Measurements from ENCODE around the gene RGS3.

RGS3 gene

DNA sequence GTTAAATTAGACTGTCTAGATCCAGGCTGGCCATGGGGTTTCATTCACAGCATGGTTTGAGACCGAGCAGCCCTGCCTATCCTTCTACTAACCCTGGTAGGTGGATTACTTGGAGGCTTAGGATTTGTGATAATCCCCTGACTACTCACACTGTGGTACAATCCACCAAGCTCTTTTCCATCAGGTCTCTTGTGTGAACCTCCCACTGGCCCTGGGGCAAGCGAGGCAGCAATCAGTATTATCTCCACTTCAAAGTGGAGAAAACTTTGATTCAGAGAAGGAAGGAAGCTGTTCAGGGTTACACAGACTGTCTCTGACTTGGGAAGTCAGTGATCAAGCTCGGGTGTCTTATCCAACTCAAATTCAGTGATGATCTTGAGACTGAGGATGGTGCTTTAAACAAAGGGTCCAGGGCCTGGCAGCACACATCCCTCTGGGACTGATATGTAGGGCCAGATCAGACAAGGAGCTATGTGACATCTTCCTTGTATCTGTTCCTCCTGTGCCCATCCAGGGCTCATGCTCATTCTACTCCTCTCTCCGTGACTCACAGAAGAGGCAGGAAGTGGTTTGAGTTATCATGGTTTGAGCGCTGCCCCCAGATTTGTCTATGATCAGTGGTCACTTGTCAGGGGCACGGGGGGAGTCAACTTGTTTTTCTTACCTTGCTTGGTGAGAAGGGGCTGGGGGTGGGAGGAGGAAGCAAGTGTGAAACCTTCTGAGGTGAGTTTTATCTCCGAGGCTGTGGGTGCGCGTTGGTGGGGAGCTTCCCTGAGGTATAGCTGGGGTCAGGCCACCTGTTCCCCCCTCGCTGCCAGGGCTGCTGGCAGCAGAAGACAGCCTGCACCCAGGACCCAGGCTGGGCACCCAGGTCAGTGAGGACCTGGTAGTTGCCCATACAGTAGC lies 48.6 kb downstream of the RGS3 start:
- TF ChIP-seq, protein P1, sequence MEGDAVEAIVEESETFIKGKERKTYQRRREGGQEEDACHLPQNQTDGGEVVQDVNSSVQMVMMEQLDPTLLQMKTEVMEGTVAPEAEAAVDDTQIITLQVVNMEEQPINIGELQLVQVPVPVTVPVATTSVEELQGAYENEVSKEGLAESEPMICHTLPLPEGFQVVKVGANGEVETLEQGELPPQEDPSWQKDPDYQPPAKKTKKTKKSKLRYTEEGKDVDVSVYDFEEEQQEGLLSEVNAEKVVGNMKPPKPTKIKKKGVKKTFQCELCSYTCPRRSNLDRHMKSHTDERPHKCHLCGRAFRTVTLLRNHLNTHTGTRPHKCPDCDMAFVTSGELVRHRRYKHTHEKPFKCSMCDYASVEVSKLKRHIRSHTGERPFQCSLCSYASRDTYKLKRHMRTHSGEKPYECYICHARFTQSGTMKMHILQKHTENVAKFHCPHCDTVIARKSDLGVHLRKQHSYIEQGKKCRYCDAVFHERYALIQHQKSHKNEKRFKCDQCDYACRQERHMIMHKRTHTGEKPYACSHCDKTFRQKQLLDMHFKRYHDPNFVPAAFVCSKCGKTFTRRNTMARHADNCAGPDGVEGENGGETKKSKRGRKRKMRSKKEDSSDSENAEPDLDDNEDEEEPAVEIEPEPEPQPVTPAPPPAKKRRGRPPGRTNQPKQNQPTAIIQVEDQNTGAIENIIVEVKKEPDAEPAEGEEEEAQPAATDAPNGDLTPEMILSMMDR (conservative IDR thresholded peaks at IDR 0.05): no peak
- no peak overlapping the region for H3K27ac ChIP-seq

- no peak overlapping the region for H3K27ac ChIP-seq
- TF ChIP-seq, protein P1 (conservative IDR thresholded peaks at IDR 0.05): no peak
These were observed 49.6 kb downstream of the RGS3 start for GRCh38 chr9:113513111-113513510.

- TF ChIP-seq, protein P1 (conservative IDR thresholded peaks at IDR 0.05): no peak
- H3K27ac ChIP-seq: no peak overlapping the region
These were observed 50.0 kb downstream of the RGS3 start for GRCh38 chr9:113513536-113513935.

DNA sequence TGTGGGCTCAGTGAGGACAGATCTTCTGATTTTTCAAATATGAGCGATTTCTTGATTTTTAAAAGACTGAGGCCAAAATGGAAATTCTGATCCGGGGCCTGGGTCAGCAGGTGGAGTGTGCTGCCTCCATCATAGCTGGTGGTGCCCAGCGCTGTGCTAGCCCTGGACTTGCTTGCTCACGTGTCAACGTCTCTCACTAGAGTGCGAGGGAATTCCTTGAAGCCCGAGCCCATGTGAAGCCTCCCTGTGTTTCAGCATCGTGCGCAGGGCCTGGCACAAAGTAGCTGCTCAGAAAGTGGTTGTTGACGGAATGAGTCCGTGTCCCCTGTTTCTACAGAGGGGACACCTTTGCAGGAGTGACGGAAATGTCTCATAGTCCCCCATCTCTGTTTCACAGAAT lies 50.5 kb downstream of the RGS3 start:
- TF ChIP-seq, protein P1 (conservative IDR thresholded peaks at IDR 0.05): no peak
- H3K27ac ChIP-seq: 0 out of 2 replicates have a peak overlapping the region, but pooled peaks have one; percentile 62

- TF ChIP-seq, protein P1 (conservative IDR thresholded peaks at IDR 0.05): no peak
- H3K27ac ChIP-seq: peak overlapping the region; percentile 62
These were observed 51.2 kb downstream of the RGS3 start for GRCh38 chr9:113514748-113515147.

- TF ChIP-seq, protein P1 (conservative IDR thresholded peaks at IDR 0.05): no peak
- peak overlapping the region; percentile 62 for H3K27ac ChIP-seq
These were observed 52.3 kb downstream of the RGS3 start for GRCh38 chr9:113515862-113516261.

DNA sequence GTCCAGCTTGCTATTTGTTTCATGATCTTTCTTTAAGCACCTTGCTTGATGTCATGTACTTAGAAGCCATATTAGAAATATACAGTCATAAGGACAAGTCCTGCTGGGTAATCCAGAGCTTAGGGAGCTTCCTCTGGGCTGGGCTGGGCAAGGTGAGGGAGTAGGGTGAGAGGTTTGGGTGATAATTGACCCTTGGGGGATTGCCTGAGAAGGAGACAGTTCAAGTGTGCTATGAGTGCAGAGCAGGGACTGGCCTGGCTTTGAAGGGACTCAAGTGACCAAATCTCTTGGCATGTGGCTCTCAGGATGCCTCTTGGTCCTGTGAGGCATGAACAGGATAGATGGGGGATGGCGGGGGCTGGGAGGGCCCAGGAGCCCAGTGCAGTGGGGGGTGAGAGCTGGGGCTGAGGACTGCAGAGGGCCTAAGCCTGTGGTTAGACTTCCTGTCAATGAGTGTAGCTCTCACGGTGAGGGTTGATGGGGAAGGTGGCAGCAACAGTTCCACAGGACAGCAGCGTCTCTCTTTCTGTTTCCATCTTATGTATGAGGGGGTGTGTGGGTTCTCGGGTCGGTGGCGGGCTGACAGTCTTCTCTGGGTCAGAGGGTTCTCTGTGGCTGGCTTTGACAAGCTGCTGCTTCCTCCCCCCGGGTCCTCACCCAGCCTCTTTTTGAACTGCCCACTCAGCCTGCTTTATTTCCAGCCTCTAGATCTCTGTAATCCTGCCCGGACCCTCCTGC lies 53.5 kb downstream of the RGS3 start:
- H3K27ac ChIP-seq: peak overlapping the region; percentile 62
- TF ChIP-seq, protein P1 (conservative IDR thresholded peaks at IDR 0.05): no peak
